H1 (cell line): Measurements from ENCODE around the gene KIF4A. TPM values are rescaled to one million over a fixed set of nuclear protein-coding genes. Genes with fewer than 3 reads are reported as not detected.

Source experiments
- CTCF ChIA-PET: fragments of 300-600 bp; sonication (Branson Sonifier 250); formaldehyde crosslinking; loops from one replicate; lab custom pipeline; 2021; ENCODE audit not compliant: partially characterized antibody; lab: Charles Lee
- POLR2A ChIA-PET: fragments of 300-600 bp; sonication (Branson Sonifier 250); formaldehyde crosslinking; loops from one replicate; lab custom pipeline; 2021; ENCODE audit warnings: inconsistent platforms; ENCODE audit not compliant: partially characterized antibody; lab: Charles Lee
- DNase-seq, 2 experiments: peaks; one replicate each; pipeline versions ENCODE4 v3.0.0 to v3.0.0-alpha.2; 2010 to 2022; ENCODE audit warnings: low spot score in 2 of 2, low read depth in 1 of 2, mixed read lengths in 1 of 2
- FAIRE-seq: peaks from 2 replicates; lab custom pipeline; 2011; peaks lifted over from hg19 to GRCh38; lab: Jason Lieb, UNC
- H2AFZ ChIP-seq: 2 replicates; pipeline ENCODE4 v1.8.1; 2012; ENCODE audit warnings: low read length, inconsistent platforms
- H2AK5ac ChIP-seq: 2 replicates; pipeline ENCODE4 v1.6.1; 2013; ENCODE audit warnings: low read depth, low read length
- H2BK120ac ChIP-seq: replicated peaks from 2 replicates; pipeline ENCODE3; 2013; ENCODE audit warnings: low read depth, low read length, inconsistent platforms
- H2BK12ac ChIP-seq: 2 replicates; pipeline ENCODE4 v1.6.1; 2013; ENCODE audit warnings: low read depth, low read length
- H2BK15ac ChIP-seq: 2 replicates; pipeline ENCODE4 v1.6.1; 2013; ENCODE audit warnings: low read length
- H2BK20ac ChIP-seq: 2 replicates; pipeline ENCODE4 v1.6.1; 2013; ENCODE audit warnings: low read length
- H2BK5ac ChIP-seq: 2 replicates; pipeline ENCODE4 v1.6.1; 2013; ENCODE audit warnings: low read depth, low read length
- H3K14ac ChIP-seq: 2 replicates; pipeline ENCODE4 v1.6.1; 2013; ENCODE audit warnings: inconsistent platforms; ENCODE audit not compliant: insufficient read length
- H3K18ac ChIP-seq: 2 replicates; pipeline ENCODE4 v1.6.1; 2013; ENCODE audit warnings: low read length; ENCODE audit errors: extremely low read depth
- H3K23ac ChIP-seq: 2 replicates; pipeline ENCODE4 v1.6.1; 2013; ENCODE audit warnings: inconsistent platforms; ENCODE audit not compliant: insufficient read length
- H3K23me2 ChIP-seq: 2 replicates; pipeline ENCODE4 v1.6.1; 2013; ENCODE audit warnings: low read depth, low read length
- H3K27ac ChIP-seq: 2 replicates; pipeline ENCODE4 v1.6.1; 2011; ENCODE audit warnings: low read depth, low read length, inconsistent platforms
- H3K27me3 ChIP-seq, 4 experiments: replicated peaks in 1 of 4; 1 replicate in 1 of 4; 2 replicates in 3 of 4; pipeline versions ENCODE4 v1.6.1 to v1.8.1; 2011 to 2013; ENCODE audit warnings: low read length in 3 of 4, mild to moderate bottlenecking in 3 of 4, inconsistent platforms in 2 of 4, mixed read lengths in 2 of 4, moderate library complexity in 1 of 4; ENCODE audit not compliant: control insufficient read depth in 3 of 4, insufficient read depth in 3 of 4; ENCODE audit errors: extremely low read depth in 1 of 4
- H3K36me3 ChIP-seq, 4 experiments: 2 replicates each; pipeline versions ENCODE4 v1.6.1 to v1.8.1; 2011 to 2013; ENCODE audit warnings: mild to moderate bottlenecking in 4 of 4, low read length in 3 of 4, moderate library complexity in 2 of 4, control low read depth in 1 of 4, inconsistent platforms in 1 of 4; ENCODE audit not compliant: insufficient read depth in 4 of 4, control insufficient read depth in 2 of 4
- H3K4ac ChIP-seq: replicated peaks from 2 replicates; pipeline ENCODE3; 2013; ENCODE audit warnings: low read length, low read depth, mixed read lengths, inconsistent platforms; ENCODE audit not compliant: insufficient read length
- H3K4me1 ChIP-seq, 4 experiments: replicated peaks in 1 of 4; 1 replicate in 1 of 4; 2 replicates in 3 of 4; pipeline versions ENCODE4 v1.6.1 to v1.8.1; 2011 to 2013; ENCODE audit warnings: low read length in 3 of 4, inconsistent platforms in 2 of 4, mixed read lengths in 1 of 4; ENCODE audit not compliant: insufficient read depth in 4 of 4, control insufficient read depth in 3 of 4
- H3K4me2 ChIP-seq, 2 experiments: 2 replicates each; pipeline versions ENCODE4 v1.6.1 to v1.8.1; 2011 to 2013; ENCODE audit warnings: low read depth in 2 of 2, low read length in 2 of 2, control low read depth in 1 of 2, inconsistent platforms in 1 of 2, mild to moderate bottlenecking in 1 of 2; ENCODE audit not compliant: insufficient read depth in 1 of 2
- H3K4me3 ChIP-seq, 4 experiments: fragments of 200-600, 300-600 bp in 1 of 4; sonication (generic), shearing (Covaris generic), sonication (Bioruptor Twin) in 1 of 4; 2 replicates each; pipeline versions ENCODE4 v1.5.1 to v1.8.1; 2011 to 2016; ENCODE audit warnings: low read length in 4 of 4, low read depth in 3 of 4, control low read depth in 2 of 4, inconsistent platforms in 2 of 4, mild to moderate bottlenecking in 2 of 4, mixed read lengths in 1 of 4, moderate library complexity in 1 of 4; ENCODE audit not compliant: insufficient read depth in 2 of 4; ENCODE audit errors: extremely low read depth in 1 of 4
- H3K56ac ChIP-seq: replicated peaks from 2 replicates; pipeline ENCODE3; 2013; ENCODE audit warnings: low read depth, mild to moderate bottlenecking, mixed read lengths, low read length, inconsistent platforms; ENCODE audit not compliant: insufficient read length
- H3K79me1 ChIP-seq: 2 replicates; pipeline ENCODE4 v1.6.1; 2013; ENCODE audit warnings: low read depth, low read length, control low read depth
- H3K79me2 ChIP-seq, 2 experiments: 2 replicates each; pipeline versions ENCODE4 v1.6.1 to v1.8.1; 2012 to 2013; ENCODE audit warnings: low read length in 2 of 2, mild to moderate bottlenecking in 2 of 2, inconsistent platforms in 1 of 2; ENCODE audit not compliant: insufficient read depth in 2 of 2, control insufficient read depth in 1 of 2
- H3K9ac ChIP-seq, 4 experiments: replicated peaks in 1 of 4; 1 replicate in 1 of 4; 2 replicates in 3 of 4; pipeline versions ENCODE4 v1.6.1 to v1.8.1; 2011 to 2013; ENCODE audit warnings: low read depth in 3 of 4, low read length in 3 of 4, control low read depth in 2 of 4, mild to moderate bottlenecking in 2 of 4, moderate library complexity in 2 of 4, inconsistent platforms in 1 of 4; ENCODE audit errors: extremely low read depth in 1 of 4
- H3K9me3 ChIP-seq, 2 experiments: 2 replicates each; pipeline versions ENCODE4 v1.6.1 to v1.8.1; 2012 to 2013; ENCODE audit warnings: mild to moderate bottlenecking in 2 of 2, moderate library complexity in 2 of 2, control low read depth in 1 of 2, inconsistent platforms in 1 of 2, low read depth in 1 of 2, low read length in 1 of 2, mixed read lengths in 1 of 2; ENCODE audit not compliant: insufficient read depth in 2 of 2
- H4K20me1 ChIP-seq, 2 experiments: replicated peaks in 1 of 2; 2 replicates each; pipeline versions ENCODE3 to v1.8.1; 2011 to 2013; ENCODE audit warnings: inconsistent platforms in 2 of 2, low read length in 2 of 2, mild to moderate bottlenecking in 1 of 2; ENCODE audit not compliant: insufficient read depth in 2 of 2, control insufficient read depth in 1 of 2
- H4K5ac ChIP-seq: 2 replicates; pipeline ENCODE4 v1.6.1; 2013; ENCODE audit warnings: low read length, low read depth, mixed read lengths, inconsistent platforms; ENCODE audit not compliant: insufficient read length
- H4K8ac ChIP-seq: 2 replicates; pipeline ENCODE4 v1.8.0; 2013; ENCODE audit warnings: mild to moderate bottlenecking, moderate library complexity, low read length, inconsistent platforms; ENCODE audit not compliant: insufficient read depth; ENCODE audit errors: extremely low read depth
- H4K91ac ChIP-seq: replicated peaks from 2 replicates; pipeline ENCODE3; 2013; ENCODE audit warnings: low read length, mixed read lengths, inconsistent platforms; ENCODE audit not compliant: insufficient read length
- CHD1 ChIP-seq: IDR thresholded peaks from 2 replicates; pipeline ENCODE4 v1.6.1; 2012; ENCODE audit warnings: low read depth, low read length, improper control_type of control experiment
- CREB1 ChIP-seq: IDR thresholded peaks from 2 replicates; pipeline ENCODE4 v1.6.1; 2012; ENCODE audit warnings: inconsistent platforms
- GABPA ChIP-seq: IDR thresholded peaks from 2 replicates; pipeline ENCODE4 v1.6.1; 2011; ENCODE audit warnings: mild to moderate bottlenecking, low read length, moderate library complexity, borderline replicate concordance; ENCODE audit not compliant: insufficient read depth
- KDM1A ChIP-seq: fragments of 200-600, 300-600 bp; sonication (generic); IDR thresholded peaks from 2 replicates; pipeline ENCODE4 v1.7.1; 2016; ENCODE audit warnings: mild to moderate bottlenecking, low read length, borderline replicate concordance
- RNF2 ChIP-seq: fragments of 200-900, 300-1000 bp; sonication (generic); IDR thresholded peaks from 2 replicates; pipeline ENCODE4 v1.7.1; 2016; ENCODE audit warnings: borderline replicate concordance, low read depth, mild to moderate bottlenecking, antibody characterized with exemption, low read length; ENCODE audit not compliant: poor library complexity, severe bottlenecking; ENCODE audit errors: missing control alignments
- SRF ChIP-seq: IDR thresholded peaks from 2 replicates; pipeline ENCODE4 v1.6.1; 2011; ENCODE audit warnings: mild to moderate bottlenecking, low read depth, low read length, moderate library complexity
- TAF1 ChIP-seq: IDR thresholded peaks from 2 replicates; pipeline ENCODE4 v1.6.1; 2011; ENCODE audit warnings: mild to moderate bottlenecking, low read depth, low read length
- YY1 ChIP-seq: IDR thresholded peaks from 2 replicates; pipeline ENCODE4 v1.6.1; 2011; ENCODE audit warnings: low read depth, mild to moderate bottlenecking, low read length
- WGBS, 2 experiments: shearing (Covaris generic) in 1 of 2; methylation state at CpG; one replicate each; pipeline versions ENCODE4 v1.1.6 to v1.1.7; 2013 to 2015; ENCODE audit warnings: low lambda C conversion rate in 2 of 2, mixed read lengths in 2 of 2, inconsistent platforms in 1 of 2, low coverage in 1 of 2, missing lambda C conversion rate in 1 of 2; ENCODE audit not compliant: insufficient replicate concordance in 2 of 2, insufficient coverage in 1 of 2, insufficient read length in 1 of 2; ENCODE audit errors: extremely low coverage in 1 of 2, missing lambda C conversion rate in 1 of 2; 5-methylcytosine and 5-hydroxymethylcytosine counted together
- polyA plus RNA-seq, 7 experiments: library from polyadenylated mRNA; depleted of rRNA in 3 of 7; stranded (reverse) in 5 of 7; unstranded in 2 of 7; fragments of >200 nt in 5 of 7; fragments of 200-250 nt in 2 of 7; gene quantifications; 1 replicate in 5 of 7; 2 replicates in 1 of 7; 4 replicates in 1 of 7; pipeline versions ENCODE4 v1.2.1 to v1.2.3, GENCODE V29; 2011 to 2013; ENCODE audit warnings: missing spikeins in 2 of 7, mixed read lengths in 2 of 7
- total RNA-seq: library from RNA; stranded (reverse); fragmentation: NEBNext Ultra II Directional; extraction: Animal tissue kit (Norgen Biotek cat#: 25700); gene quantifications from 2 replicates; pipeline ENCODE4 v1.2.1, GENCODE V29; 2021

The KIF4A gene
- total and polyA plus RNA-seq, 2 of the 8 experiments (the other 6 are each of a cell fraction or from before 2014, with no cell fraction given), result 10.9 to 35.7 TPM

- Histone ChIP-seq H3K36me3 (peaks cover 4 to 27% (median 15%) of the 10 kb centered on the region in 4 experiments), H3K79me2 (no peaks in the 10 kb centered on the region), H3K23ac (no peak overlapping the region), H3K23me2 (no peaks in the 10 kb centered on the region; the same call in 1 of the 2 replicates), H2BK12ac (no peak overlapping the region), H4K91ac (no peak overlapping the region), H3K9ac (no peak overlapping the region; a peak in 1 of 7 replicates), H3K27ac (no peak overlapping the region), H3K4me2 (peak overlapping the region; percentile 15 to 51; a peak in 3 of 4 replicates), H3K14ac (no peak overlapping the region), H2AK5ac (no peak overlapping the region), H3K56ac (no peak overlapping the region), H3K4me1 (peaks cover 0 to 6% (median 1%) of the 10 kb centered on the region in 4 experiments; a peak in 4 of 7 replicates), H4K20me1 (no peaks in the 10 kb centered on the region), H3K27me3 (no peaks in the 10 kb centered on the region), H3K18ac (no peak overlapping the region), H3K79me1 (no peaks in the 10 kb centered on the region), H3K9me3 (no peaks in the 10 kb centered on the region), H4K5ac (no peak overlapping the region), H2BK15ac (0 out of 2 replicates have a peak overlapping the region, but pooled peaks have one; percentile 29), H4K8ac (no peak overlapping the region), H2AFZ (no peak overlapping the region), H2BK5ac (no peak overlapping the region), H3K4ac (no peak overlapping the region), H2BK20ac (no peak overlapping the region), H3K4me3 (peak overlapping the region in 1 of 4 experiments; percentile 88; a peak in 2 of 8 replicates), H2BK120ac (no peak overlapping the region)
- DNase-seq (no peak), FAIRE-seq (peak; percentile 7)
- ChIA-PET CTCF (interaction anchor here (0.6 to 4.2 kb wide), 8 partner anchors 10 to 470 kb away, joined by 3 to 43 read pairs (median 4); partner anchors contain the start of gene GDPD2), POLR2A (interaction anchor here (0.6 to 5.3 kb wide), 5 partner anchors 9 to 213 kb away, joined by 3 to 52 read pairs (median 4); partner anchors contain the start of genes DLG3 and GDPD2)
- WGBS, 2 experiments, result 72% methylated on average over 13 of the region's 15 CpGs; no CpG with 5 or more reads in 1 of the 2 experiments
- TF ChIP-seq KDM1A (no peak), RNF2 (no peak), CHD1 (no peak), YY1 (no peak), CREB1 (no peak), SRF (no peak), TAF1 (no peak), GABPA (no peak)
Measured at GRCh38 chrX:70432936-70433847, 143.3 kb downstream of the KIF4A start.
